GM18507 (cell line): ENCODE measurements around the gene EDNRB.
"Not testable (repeated sequence)": the region's sequence is repeated elsewhere in the genome, so short reads cannot be mapped to it uniquely, and the experiment has no call there.

ENCODE experiments used
- DNase-seq: peaks from one replicate; pipeline ENCODE4 v3.0.0; 2011; ENCODE audit warnings: low read depth; ENCODE audit not compliant: insufficient read length; ENCODE audit errors: extremely low spot score
- FAIRE-seq: peaks from 2 replicates; lab custom pipeline; 2011; peaks lifted over from hg19 to GRCh38; lab: Jason Lieb, UNC

EDNRB gene

DNA sequence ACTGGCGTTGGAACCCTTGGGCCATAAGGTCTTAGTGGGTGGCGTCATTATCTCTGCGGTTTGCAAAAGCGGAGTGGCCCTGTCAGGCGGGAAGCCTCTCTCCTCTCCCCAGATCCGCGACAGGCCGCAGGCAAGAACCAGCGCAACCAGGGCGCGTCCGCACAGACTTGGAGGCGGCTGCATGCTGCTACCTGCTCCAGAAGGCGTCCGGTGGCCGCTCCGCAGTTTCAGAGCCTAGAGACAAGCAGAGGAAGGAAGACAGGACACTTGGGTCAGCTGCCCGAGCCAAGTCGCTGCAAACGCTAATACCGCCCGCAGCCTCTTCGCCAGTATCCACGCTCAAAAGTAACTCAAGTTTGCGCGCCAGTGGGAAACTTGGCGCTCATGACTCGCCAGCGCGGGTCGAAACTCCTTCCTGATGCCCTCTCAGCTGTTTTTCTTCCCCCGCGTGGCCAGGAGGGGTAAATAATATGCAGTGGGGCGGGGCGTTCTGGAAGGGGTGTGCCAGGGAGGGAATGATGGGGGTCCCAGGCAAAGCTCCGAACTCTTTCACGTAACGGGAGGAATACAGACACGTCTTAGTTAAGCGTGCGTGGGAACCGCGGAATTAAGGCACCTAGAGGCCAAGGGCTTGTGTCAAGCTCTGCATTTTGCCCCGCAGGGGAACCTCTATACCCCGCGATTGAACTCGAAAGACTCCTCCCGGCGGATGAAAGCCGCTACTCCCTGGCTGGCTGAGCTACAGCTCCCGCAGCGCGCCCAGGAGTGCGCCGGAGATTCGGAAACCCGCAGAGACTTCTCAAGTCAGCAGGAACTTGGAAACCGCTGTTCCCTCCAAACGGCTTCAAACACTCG lies at the start of gene EDNRB:
EDNRB (minus strand) TSS at position 441 of the 855 bp plus-strand sequence; CDS start at position 183, 258 bp downstream.
- no peak for FAIRE-seq
- no peak for DNase-seq

DNA sequence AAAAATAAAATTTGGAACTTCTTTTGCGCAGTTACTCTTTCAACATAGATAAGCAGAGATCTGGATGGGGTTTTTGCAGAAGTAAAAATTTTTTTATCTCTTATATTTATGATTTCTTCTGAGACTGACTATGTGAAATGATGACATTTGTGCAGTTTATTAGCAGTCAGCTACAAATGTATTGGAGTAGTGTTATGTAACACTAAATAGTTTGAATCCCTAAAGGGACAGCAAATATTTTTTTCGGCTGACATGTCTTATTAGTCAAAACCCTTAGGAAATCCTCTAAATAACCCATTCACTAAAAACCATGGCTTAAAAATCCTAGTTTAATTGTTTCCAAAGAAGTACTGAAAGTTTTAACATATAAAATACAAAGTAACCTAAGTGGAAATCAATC lies 48.0 kb upstream of the EDNRB start:
- no peak for FAIRE-seq

DNA sequence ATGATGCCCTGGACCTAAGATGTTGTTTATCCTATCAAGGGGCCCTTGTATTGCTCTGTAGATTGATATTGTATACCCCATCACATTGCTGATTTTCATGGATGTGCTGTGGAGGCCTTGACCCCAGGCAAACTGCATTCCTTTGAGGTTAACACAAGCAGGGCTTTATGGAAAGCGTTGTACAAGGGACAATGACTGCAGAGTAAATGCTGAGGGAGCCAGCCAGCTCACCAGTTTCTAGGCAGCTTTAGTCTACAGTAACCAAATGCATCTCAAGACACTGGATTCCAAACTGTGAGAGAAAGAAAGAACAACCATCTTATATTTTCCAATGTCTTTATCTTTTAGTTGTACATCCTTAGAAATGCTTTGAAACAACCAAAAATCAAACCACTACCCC lies 34.1 kb upstream of the EDNRB start:
- DNase-seq: no peak
- FAIRE-seq: no peak

More for the DNA sequence above, 48.0 kb upstream of the EDNRB start:
- DNase-seq: no peak

DNA sequence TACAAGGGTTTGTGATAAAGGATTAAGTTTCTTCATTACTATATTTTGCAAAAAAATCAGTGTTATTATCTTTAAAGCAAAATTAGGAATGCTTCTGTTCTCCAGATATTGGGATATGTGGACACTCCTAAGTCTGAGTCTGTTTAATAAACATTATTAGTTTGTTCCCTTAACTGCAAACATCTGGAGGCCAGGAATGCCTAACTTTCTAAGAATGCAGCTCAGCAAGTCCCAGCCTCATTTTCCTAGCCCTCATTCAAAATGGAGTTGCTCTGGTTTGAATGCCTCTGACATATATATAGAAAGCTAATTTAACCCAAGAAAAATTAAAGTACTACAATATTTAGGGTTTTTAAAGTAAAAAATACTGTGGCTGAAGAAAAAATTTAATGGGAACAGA lies 33.6 kb upstream of the EDNRB start:
- DNase-seq (no peak), FAIRE-seq (no peak)

DNA sequence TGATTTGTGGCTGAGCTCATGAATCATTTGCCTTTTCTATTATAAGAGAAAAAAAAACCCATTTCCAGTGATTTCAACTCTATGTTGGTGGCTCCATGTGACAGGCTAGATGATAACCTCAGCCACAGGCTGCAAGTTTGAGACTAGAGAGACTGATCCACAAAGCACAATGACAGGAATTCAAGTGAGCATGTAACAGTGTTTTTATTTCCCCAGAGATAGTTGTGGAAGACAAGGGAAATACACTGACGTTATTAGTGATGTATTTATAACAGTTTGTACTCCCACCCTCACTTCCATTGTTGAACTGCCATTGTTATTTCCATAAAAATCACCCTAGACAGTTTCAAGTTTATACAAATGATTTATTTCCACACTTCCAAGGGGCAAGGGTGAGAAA lies 27.9 kb upstream of the EDNRB start:
- DNase-seq (no peak), FAIRE-seq (no peak)

DNA sequence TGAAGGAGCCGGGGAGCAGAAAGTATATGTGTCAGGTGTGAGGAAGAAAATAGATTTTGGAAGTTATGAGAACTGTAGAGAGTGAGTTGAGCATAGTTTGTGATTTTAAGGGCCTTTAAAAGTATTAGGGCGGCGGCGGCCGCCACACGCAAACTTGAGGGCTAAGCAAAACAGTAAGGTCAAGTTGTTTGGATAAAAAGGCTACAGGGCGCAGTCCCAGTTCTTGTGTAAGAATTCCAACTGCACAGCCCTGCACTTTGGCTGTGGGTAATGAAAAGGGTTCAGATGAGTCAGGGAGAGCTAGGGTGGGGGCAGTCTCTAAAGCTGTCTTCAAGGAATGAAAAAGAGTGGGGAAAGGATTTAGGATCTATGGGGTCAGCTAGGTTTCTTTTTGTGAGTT lies 16.4 kb upstream of the EDNRB start:
- DNase-seq, FAIRE-seq: not testable (repeated sequence)

DNA sequence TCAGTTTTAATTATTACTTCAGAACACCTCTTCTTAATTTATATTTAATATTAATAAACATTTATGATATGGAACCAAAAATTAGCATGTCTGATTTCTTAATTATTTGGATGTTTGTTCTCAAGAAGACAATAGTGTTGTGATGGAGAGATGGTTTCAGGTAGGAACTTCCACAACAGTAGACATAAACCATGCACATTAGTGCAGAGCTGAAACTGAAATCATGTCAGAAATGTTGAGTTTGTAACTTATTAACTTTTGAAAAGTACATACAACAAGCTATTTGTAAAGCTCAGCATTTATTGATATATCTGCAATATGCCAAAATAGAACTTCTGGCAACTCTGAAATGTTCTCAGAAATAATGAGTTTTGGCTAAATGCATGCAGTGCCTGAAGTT lies 11.8 kb upstream of the EDNRB start:
- DNase-seq (no peak), FAIRE-seq (peak; percentile 85)

DNA sequence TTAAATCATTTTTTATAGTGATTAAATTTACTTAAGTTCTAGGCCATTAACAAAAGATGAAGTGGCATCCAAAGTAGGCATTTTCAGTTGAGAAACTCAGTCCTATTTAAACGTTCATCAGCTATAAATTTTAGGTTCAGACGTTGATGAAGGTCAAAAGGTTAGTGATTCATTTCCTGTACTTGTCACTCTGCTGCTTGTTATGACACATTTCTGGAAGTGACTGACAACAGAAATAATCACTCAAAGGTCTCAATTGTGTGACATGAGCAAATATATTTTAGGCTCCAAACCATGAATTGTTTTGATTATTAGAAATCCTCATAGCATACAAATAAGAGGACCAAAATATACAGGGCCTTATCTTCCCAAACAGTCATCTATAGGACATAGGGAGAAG lies 10.3 kb upstream of the EDNRB start:
- no peak for DNase-seq
- peak; percentile 86 for FAIRE-seq

DNA sequence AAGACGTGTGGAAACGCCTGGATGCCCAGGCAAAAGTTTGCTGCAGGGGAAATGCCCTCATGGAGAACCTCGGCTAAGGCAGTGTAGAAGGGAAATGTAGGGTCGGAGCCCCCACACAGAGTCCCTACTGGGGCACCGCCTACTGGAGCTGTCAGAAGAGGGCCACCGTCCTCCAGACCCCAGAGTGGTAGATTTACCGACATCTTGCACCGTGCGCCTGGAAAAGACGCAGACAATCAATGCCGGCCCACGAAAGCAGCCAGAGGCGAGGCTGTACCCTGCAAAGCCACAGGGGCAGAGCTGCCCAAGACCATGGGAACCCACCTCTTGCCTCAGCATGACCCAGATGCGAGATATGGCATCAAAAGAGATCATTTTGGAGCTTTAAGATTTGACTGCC lies 7.0 kb upstream of the EDNRB start:
- DNase-seq (no peak), FAIRE-seq (no peak)

DNA sequence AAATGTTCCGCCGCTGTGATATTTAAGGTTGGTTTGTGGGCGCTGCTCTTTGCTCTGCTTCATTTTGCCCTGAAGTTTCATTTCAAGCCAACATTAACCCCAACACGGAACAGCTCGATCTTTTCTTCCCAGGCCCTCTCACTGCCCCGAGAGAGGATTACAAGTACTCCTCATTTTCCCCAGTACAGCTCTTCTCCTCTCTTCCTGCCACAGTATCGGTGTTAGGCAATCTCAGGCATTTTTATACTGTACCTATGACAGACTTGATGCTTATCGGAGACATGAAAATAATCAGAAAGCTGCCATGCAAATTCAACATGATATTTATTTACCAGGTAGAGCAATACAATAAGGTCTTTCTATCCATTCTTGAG lies 1.3 kb upstream of the EDNRB start:
- FAIRE-seq (peak; percentile 12), DNase-seq (no peak)

DNA sequence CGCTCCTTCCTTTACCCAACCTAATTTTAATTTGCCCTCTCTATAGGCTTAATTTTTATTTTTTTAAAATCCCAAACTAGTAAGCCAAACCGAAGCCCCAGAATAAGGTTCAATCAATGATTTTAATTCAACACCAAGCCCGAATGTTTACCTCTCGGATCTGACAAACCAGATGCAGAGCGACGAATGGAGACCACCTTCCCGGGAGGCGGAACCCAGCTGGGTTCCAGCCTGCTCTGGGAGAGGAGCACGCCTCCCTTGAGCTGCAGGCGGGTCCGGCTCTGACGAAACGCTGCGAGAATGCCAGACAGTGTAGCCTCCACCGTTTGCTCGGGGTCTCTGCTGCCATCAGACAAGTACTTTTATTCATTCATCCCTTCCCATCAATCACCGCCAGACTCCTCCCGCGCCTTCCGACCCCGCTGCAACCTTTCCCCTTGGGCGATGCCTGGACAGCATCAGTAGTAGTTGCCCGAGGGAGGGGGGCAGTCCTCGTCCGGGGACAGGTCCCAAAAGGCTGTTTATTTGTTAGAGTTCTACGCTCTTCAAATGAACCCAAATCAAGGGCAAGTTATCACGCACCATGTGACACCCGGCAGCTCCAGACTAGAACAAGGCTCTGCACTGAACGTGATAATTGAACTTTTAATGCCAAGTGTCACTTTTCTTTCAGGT lies 752 bp upstream of the EDNRB start:
- no peak for FAIRE-seq
- DNase-seq: no peak

DNA sequence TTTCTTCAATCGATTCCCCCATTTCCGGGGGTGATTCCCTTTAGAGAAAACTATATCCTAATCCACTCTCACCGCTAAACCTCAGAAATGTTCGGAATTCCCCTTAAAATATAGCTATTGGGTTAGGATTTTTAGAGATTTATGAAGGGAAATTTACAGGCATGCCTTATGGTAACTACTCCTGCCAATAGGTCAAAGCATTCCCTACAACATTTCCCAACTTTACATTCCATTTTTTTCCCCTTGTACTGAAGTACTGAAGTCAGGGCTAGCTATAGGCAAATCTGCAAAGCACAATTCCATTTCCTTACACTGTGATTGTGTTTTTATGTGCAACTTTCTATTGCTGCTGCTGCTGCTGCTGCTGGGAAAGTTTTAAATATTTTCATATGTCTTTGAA lies 2.1 kb downstream of the EDNRB start:
- FAIRE-seq: no peak
- no peak for DNase-seq

DNA sequence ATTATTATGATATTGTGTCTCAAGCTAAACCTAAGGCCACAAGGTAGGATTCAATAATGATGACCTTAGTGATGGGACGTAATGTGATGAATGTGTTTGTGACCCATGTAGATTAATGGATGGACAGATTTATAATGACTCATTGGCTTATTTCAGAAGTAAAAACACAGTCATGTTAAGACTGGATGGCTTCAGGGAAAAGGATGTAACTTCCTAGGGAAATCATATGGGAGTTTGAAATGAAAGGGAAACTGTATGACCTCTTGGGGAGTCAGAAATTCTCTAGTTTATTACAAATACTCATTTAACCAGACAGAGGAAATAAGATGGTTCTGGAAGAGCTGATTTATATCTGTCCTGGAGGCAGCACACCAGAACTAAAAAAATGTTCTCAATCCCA lies 2.9 kb downstream of the EDNRB start:
- DNase-seq: no peak
- FAIRE-seq: no peak

DNA sequence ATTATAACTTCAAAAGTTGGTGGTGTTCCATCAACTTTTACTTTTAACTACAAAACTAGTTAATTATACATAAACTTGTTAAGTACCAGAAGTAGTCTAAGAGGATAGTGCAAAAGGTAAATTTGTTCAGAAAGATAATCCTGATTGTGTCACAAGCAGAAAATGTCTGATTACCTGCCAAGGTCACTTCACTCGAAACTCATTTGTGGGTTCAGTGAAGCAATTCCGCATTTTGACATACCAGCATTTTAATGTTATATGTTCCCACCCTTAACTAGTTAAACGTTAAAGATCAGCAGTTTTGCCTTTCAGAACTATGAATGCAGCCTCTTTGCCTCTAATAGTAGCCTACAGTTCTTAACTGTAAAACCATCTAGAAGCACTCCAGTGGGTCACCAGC lies 5.6 kb downstream of the EDNRB start:
- FAIRE-seq (no peak), DNase-seq (no peak)

DNA sequence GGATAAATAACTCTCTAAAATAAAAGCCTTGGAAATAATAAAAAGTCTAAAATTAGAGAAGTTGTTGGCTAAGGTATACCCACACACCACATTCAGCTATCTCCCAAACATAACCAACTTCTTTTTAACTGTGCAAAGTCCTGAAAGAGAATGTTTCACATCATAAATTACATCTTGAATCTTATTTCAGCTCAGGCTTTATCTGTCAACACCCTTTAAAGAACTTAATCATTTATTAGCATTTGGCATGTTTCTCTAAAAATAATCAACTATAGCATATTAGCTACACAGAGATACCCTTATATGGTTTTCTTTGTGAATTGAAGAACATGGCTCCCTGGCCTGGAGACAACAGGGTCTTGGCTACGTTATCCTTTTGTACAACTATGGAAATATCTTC lies 6.9 kb downstream of the EDNRB start:
- FAIRE-seq: no peak
- no peak for DNase-seq

DNA sequence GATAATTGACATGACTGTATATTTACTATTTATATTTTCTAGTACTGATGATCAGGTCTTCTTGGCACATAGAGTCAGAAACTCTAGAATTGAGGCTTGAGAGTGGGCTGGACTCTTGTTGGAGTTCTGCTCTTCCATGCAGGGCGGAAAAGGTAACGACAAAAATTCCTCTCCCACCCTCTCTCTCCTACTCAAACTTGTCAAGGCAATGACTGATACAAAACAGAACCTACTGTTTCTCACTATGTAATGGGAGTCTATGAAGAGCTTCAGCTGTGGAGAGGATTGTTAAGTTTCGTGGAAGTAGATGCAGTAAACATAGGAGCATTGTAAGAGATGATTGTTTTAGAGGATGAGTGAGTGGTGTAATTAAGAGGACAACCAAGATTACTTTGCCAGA lies 8.8 kb downstream of the EDNRB start:
- FAIRE-seq (no peak), DNase-seq (no peak)

DNA sequence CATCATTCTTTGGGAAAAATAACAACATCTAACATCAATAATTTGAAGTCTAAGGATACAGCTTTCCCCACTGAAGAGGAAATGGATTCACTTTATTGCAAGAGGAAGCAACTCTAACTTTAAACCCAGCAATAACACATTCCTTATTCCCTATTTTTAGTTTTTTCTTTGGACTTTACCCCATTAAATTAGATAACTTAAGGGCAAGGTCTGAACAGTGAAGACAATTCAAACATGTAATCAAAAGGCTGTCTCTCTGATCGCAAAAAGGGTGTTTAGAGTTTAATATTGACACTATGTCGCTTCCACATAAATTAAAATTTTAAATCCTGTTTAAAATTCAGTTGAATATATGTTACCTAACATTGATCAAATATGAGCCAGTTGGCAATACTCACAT lies 10.1 kb downstream of the EDNRB start:
- FAIRE-seq (no peak), DNase-seq (no peak)

DNA sequence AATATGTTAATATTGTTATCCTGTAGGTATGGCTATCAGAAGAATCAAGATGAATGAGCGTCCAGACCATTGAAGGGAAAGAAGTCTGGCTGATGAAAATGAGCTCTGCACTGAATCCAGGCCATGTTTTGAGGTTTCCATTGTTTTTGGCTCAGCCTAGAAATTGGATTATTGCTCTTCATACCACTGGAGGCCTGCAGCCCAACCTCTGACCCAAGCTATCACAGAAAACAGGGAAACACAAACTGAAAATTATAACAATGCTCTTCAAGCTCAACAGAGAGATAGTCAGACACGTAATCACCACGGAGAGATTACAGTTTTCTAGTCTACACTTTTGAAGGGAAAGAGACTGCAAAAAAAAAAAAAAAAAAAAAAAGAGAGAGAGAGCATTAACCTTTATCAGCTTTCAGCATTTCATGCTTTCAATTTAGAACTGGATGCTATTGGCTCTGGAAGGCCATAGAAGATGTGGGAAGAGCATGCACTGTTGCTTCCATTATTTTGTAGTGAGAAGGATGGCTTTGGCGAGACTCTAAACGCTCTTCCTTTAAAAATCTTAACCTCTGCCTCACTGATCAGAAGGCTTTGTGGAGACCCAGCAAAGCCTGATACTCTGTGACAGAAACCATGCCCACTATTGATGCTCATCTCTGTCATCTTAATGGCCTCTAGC lies 10.8 kb downstream of the EDNRB start:
- no peak for DNase-seq
- no peak for FAIRE-seq

DNA sequence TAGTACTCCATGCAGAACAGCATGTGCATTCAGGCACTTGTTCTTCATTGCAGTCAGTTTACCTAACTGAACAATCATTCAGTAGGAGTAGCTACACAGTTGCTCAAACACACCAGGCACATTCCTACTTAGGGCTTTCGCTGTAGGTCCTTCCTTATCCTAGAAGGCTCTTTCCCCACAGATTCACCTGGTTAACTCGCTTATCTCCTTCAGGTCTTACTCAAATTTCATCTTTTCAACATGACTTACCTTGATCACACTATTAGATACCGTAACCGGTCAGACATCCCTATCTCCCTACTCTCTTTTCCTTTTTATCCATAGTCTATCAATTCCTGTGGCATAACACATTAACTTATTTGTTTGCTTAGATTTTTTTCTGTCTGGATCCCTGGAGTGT lies 14.6 kb downstream of the EDNRB start:
- FAIRE-seq (no peak), DNase-seq (no peak)

DNA sequence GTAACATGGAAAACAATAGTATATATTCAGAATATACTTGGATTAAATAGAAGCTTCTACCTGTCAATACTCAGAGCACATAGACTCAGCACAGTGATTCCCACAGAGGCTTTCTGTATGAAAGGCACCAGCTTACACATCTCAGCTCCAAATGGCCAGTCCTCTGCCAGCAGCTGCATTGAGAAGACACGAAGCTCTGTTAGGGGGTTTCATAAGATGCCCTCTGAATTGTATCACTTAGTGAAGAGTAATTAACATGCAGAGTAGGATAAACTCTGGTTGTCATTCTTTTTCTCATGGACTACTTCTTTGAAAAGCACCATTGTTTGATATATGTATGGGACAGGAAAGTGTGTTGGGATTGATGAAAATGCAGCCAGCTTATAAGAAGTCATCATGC lies 15.2 kb downstream of the EDNRB start:
- no peak for DNase-seq
- no peak for FAIRE-seq
